Coronary artery (tissue), 2 donors: Measurements from ENCODE around the gene SUMF1.

Experiments used
- DNase-seq: peaks from one replicate; pipeline ENCODE4 v3.0.0-alpha.2; 2017; ENCODE audit warnings: low spot score
- H3K27ac ChIP-seq, 2 donors: fragments of 200-600 bp; sonication (generic); one replicate each; pipeline ENCODE4 v1.5.1; 2016 to 2019
- H3K4me3 ChIP-seq: fragments of 200-600 bp; sonication (generic); 2 replicates; pipeline ENCODE4 v1.5.1; 2016; ENCODE audit warnings: mild to moderate bottlenecking, moderate library complexity
- CTCF ChIP-seq: fragments of 200-600 bp; sonication (generic); IDR thresholded peaks from one replicate; pipeline ENCODE4 v1.5.1; 2019; ENCODE audit warnings: antibody characterized with exemption

The SUMF1 gene

GRCh38 chr3:4492208-4493013 lies 25.3 kb upstream of the SUMF1 start:
- no peak for TF ChIP-seq CTCF
- Histone ChIP-seq H3K4me3 (peak overlapping the region; percentile 95), H3K27ac (peak overlapping the region; percentile 91 to 97)
- DNase-seq: peak; percentile 84

- DNase-seq: no peak
- H3K27ac ChIP-seq: peak overlapping the region; percentile 91 to 97
- no peak for TF ChIP-seq CTCF
- H3K4me3 ChIP-seq: peak overlapping the region; percentile 95
Measured at GRCh38 chr3:4491855-4492207, 24.8 kb upstream of the SUMF1 start.

GRCh38 chr3:4478261-4478660 lies 11.2 kb upstream of the SUMF1 start:
- no peak overlapping the region for H3K27ac ChIP-seq
- TF ChIP-seq CTCF: no peak

GRCh38 chr3:4476496-4476895 lies 9.4 kb upstream of the SUMF1 start:
- DNase-seq: no peak
- Histone ChIP-seq H3K4me3 (no peak overlapping the region), H3K27ac (no peak overlapping the region)
- TF ChIP-seq CTCF: no peak

More at GRCh38 chr3:4478261-4478660, 11.2 kb upstream of the SUMF1 start:
- no peak overlapping the region for H3K4me3 ChIP-seq
- DNase-seq: no peak

GRCh38 chr3:4475804-4476203 lies 8.7 kb upstream of the SUMF1 start:
- TF ChIP-seq CTCF: no peak

GRCh38 chr3:4474683-4475490 lies 7.8 kb upstream of the SUMF1 start:
- peak overlapping the region; percentile 67 to 80 for H3K27ac ChIP-seq
- peak; percentile 83 for DNase-seq
- no peak overlapping the region for H3K4me3 ChIP-seq
- no peak for TF ChIP-seq CTCF

More at GRCh38 chr3:4475804-4476203, 8.7 kb upstream of the SUMF1 start:
- Histone ChIP-seq H3K27ac (no peak overlapping the region), H3K4me3 (no peak overlapping the region)
- no peak for DNase-seq
